GM12891 (cell line): Measurements from ENCODE around the gene CACTIN.

ENCODE experiments used
- PAX5 ChIP-seq: IDR thresholded peaks from 2 replicates; pipeline ENCODE4 v1.6.1; 2011; ENCODE audit warnings: low read length, moderate library complexity, mild to moderate bottlenecking; ENCODE audit not compliant: insufficient read depth, severe bottlenecking
- POLR2A ChIP-seq: IDR thresholded peaks from 2 replicates; pipeline ENCODE4 v1.6.1; 2011; ENCODE audit warnings: low read depth, low read length, control low read depth
- TAF1 ChIP-seq: IDR thresholded peaks from 2 replicates; pipeline ENCODE4 v1.6.1; 2011; ENCODE audit warnings: low read depth, low read length, control low read depth

DNA sequence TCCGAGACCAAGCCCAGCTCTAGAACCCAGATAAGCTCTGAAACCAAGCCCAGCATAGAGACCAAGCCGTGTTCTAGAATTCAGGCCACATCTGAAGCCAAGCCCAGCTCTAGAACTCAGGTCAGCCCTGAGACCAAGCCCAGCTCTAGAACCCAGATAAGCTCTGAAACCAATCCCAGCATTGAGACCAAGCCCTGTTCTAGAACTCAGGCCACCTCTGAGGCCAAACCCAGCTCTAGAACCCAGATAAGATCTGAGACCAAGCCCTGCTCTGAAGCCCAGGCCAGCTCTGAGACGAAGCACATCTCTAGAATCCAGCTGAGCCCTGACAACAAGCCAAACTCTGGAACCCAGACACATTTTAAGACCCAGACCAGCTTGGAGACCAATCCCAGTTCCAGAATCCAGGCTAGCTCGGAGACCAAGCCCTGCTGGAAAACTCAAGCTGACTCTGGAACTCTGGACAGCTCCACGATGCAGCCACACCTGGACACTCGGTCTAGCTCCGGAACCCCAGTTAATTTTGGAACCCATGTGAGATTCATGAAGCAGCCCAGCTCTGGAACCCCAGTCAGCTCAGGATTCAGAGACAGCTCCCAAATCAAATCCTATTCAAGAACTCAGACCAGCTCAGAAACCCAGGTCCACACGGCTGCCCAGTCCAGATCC lies 35.5 kb downstream of the CACTIN start:
- TF ChIP-seq POLR2A (no peak), TAF1 (no peak), PAX5 (no peak)
